Neural progenitor cell (in vitro differentiated cells): ENCODE measurements around the gene SLMAP. TPM values are rescaled to one million over a fixed set of nuclear protein-coding genes. Genes with fewer than 3 reads are reported as not detected.

Experiments used
- DNase-seq: peaks from one replicate; pipeline ENCODE4 v3.0.0-alpha.2; 2016; ENCODE audit warnings: low spot score
- H2AFZ ChIP-seq: fragments of 200-600 bp; sonication (generic); replicated peaks from 2 replicates; pipeline ENCODE4 v1.6.1; 2016; ENCODE audit warnings: antibody characterized with exemption
- H3F3A ChIP-seq: fragments of 200-600 bp; sonication (generic); 2 replicates; pipeline ENCODE4 v1.6.1; 2016; ENCODE audit warnings: antibody characterized with exemption, low read depth
- H3K27ac ChIP-seq: fragments of 200-600 bp; sonication (generic); 2 replicates; pipeline ENCODE4 v1.5.1; 2016; ENCODE audit warnings: mild to moderate bottlenecking
- H3K27me3 ChIP-seq: fragments of 200-600 bp; sonication (generic); 2 replicates; pipeline ENCODE4 v1.6.1; 2016; ENCODE audit warnings: mild to moderate bottlenecking, moderate library complexity
- H3K36me3 ChIP-seq: fragments of 200-600 bp; sonication (generic); 2 replicates; pipeline ENCODE4 v1.5.1; 2016
- H3K4me1 ChIP-seq: fragments of 200-600 bp; sonication (generic); 2 replicates; pipeline ENCODE4 v1.6.1; 2016; ENCODE audit warnings: mixed run types
- H3K4me2 ChIP-seq: fragments of 200-600 bp; sonication (generic); 2 replicates; pipeline ENCODE4 v1.6.1; 2016
- H3K4me3 ChIP-seq: fragments of 200-600 bp; sonication (generic); 2 replicates; pipeline ENCODE4 v1.5.1; 2016
- H3K79me2 ChIP-seq: fragments of 200-600 bp; sonication (generic); 2 replicates; pipeline ENCODE4 v1.6.1; 2016; ENCODE audit warnings: low read depth
- H3K9ac ChIP-seq: fragments of 200-600 bp; sonication (generic); 2 replicates; pipeline ENCODE4 v1.6.1; 2016
- H3K9me3 ChIP-seq: fragments of 200-600 bp; sonication (generic); 2 replicates; pipeline ENCODE4 v1.5.1; 2016; ENCODE audit warnings: low read depth
- H4K20me1 ChIP-seq: fragments of 200-600 bp; sonication (generic); 2 replicates; pipeline ENCODE4 v1.6.1; 2016; ENCODE audit warnings: low read depth
- H3K27ac Mint-ChIP-seq: 3 replicates; pipeline ENCODE4 v1.8.0; 2021; ENCODE audit warnings: mixed read lengths
- H3K27me3 Mint-ChIP-seq: 2 replicates; pipeline ENCODE4 v1.8.0; 2022; ENCODE audit warnings: low read depth, mild to moderate bottlenecking, inconsistent platforms, moderate library complexity, mixed read lengths; ENCODE audit not compliant: insufficient read depth
- H3K36me3 Mint-ChIP-seq: 3 replicates; pipeline ENCODE4 v1.8.0; 2021; ENCODE audit warnings: mixed read lengths
- H3K4me1 Mint-ChIP-seq: 3 replicates; pipeline ENCODE4 v1.8.0; 2021; ENCODE audit warnings: mixed read lengths
- H3K4me3 Mint-ChIP-seq: 3 replicates; pipeline ENCODE4 v1.8.0; 2021; ENCODE audit warnings: mild to moderate bottlenecking, moderate library complexity, mixed read lengths
- H3K9me3 Mint-ChIP-seq: 3 replicates; pipeline ENCODE4 v1.8.0; 2020; ENCODE audit warnings: mixed read lengths
- EZH2 ChIP-seq: fragments of 200-600 bp; sonication (generic); IDR thresholded peaks from 2 replicates; pipeline ENCODE4 v1.6.1; 2017; ENCODE audit warnings: antibody characterized with exemption, mild to moderate bottlenecking, moderate library complexity
- EZH2phosphoT487 ChIP-seq: fragments of 200-600 bp; sonication (generic); IDR thresholded peaks from 2 replicates; pipeline ENCODE4 v1.6.1; 2017; ENCODE audit warnings: antibody characterized with exemption
- total RNA-seq: library from RNA; depleted of rRNA; stranded (reverse); fragments of >200 nt; gene quantifications from 2 replicates; pipeline ENCODE4 v1.2.3, GENCODE V29; 2015; ENCODE audit warnings: low replicate concordance
- TF ChIP-seq, protein P1 (sequence below): fragments of 200-600 bp; sonication (generic); IDR thresholded peaks from 2 replicates; pipeline ENCODE4 v1.5.1; 2017; ENCODE audit warnings: antibody characterized with exemption, mild to moderate bottlenecking

Gene SLMAP
- total RNA-seq, 1 donor from 2014 or later, result 59.4 TPM

DNA sequence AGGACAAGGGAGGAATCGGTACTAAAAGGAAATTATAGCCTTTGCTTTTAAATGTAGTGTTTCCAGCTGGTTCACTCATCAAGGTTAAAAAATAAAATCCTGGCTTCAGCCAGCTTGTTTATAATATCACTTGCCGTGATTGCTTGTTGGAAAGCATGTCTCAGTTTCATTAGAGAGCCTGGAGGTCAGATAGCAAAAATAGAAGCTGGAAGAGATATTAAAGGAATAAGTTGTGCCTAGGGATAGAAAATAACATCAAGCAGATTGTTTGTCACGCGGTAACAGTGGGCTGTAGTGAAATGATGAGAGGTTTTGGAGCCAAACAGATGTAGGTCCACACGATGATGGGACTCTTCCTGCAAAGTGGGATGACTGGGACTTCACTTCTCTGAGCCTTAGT, 17.7 kb upstream of the SLMAP start:
- Histone ChIP-seq H3K27me3 (no peaks in the 10 kb centered on the region), H3K4me2 (no peak overlapping the region), H3K9me3 (no peaks in the 10 kb centered on the region), H3K9ac (no peak overlapping the region), H3K27ac (no peak overlapping the region), H4K20me1 (no peaks in the 10 kb centered on the region), H3K79me2 (no peaks in the 10 kb centered on the region), H3K36me3 (no peaks in the 10 kb centered on the region), H2AFZ (peak overlapping the region; percentile 34), H3K4me3 (no peak overlapping the region), H3K4me1 (no peaks in the 10 kb centered on the region), H3F3A (no peaks in the 10 kb centered on the region)
- TF ChIP-seq EZH2 (no peak), EZH2phosphoT487 (no peak)
- TF ChIP-seq, protein P1, sequence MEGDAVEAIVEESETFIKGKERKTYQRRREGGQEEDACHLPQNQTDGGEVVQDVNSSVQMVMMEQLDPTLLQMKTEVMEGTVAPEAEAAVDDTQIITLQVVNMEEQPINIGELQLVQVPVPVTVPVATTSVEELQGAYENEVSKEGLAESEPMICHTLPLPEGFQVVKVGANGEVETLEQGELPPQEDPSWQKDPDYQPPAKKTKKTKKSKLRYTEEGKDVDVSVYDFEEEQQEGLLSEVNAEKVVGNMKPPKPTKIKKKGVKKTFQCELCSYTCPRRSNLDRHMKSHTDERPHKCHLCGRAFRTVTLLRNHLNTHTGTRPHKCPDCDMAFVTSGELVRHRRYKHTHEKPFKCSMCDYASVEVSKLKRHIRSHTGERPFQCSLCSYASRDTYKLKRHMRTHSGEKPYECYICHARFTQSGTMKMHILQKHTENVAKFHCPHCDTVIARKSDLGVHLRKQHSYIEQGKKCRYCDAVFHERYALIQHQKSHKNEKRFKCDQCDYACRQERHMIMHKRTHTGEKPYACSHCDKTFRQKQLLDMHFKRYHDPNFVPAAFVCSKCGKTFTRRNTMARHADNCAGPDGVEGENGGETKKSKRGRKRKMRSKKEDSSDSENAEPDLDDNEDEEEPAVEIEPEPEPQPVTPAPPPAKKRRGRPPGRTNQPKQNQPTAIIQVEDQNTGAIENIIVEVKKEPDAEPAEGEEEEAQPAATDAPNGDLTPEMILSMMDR, result no peak
- no peak overlapping the region for H3K27ac Mint-ChIP-seq
- peaks cover 6% of the 10 kb centered on the region for H3K4me1 Mint-ChIP-seq
- DNase-seq, result no peak
- no peak overlapping the region for H3K4me3 Mint-ChIP-seq
- no peaks in the 10 kb centered on the region for H3K36me3 Mint-ChIP-seq
- no peaks in the 10 kb centered on the region for H3K9me3 Mint-ChIP-seq
- H3K27me3 Mint-ChIP-seq, result peaks cover 2% of the 10 kb centered on the region

DNA sequence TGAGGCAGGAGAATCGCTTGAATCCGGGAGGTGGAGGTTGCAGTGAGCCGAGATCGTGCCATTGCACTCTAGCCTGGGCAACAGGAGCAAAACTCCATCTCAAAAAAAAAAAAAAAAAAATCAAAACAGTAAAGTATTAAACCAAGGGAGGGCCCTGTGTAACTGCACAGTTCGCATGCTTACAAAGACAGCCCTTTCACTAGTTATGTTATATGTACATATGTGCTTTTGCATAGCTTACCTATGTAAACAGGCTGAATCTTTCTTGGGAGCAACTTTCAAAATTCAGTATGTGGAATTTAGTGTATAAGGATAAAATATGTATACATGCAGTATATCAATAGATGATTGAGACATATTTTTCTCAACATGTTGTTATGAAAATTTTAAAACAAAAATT, 16.1 kb upstream of the SLMAP start:
- H3K4me1 Mint-ChIP-seq, result no peaks in the 10 kb centered on the region
- H3K4me3 ChIP-seq, result no peak overlapping the region
- no peak overlapping the region for H3K27ac Mint-ChIP-seq

DNA sequence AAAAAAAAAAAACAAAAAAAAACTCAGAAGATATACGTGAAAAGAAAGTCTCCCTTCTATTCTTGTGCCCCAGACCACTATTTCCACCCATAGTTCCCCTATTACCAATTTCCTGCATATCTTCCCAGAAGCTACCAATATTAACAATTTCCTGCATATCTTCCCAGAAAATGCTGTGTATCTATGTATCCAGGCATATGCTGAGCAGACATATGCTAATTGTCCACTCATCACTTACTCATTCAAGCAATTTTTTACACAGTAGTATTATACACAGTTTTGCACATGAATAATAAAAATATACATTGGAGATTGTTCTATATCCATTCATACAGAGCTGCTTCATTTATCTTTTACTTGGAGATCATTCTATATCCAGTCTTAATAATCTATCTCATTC, 12.6 kb upstream of the SLMAP start:
- Histone ChIP-seq H3K79me2 (no peaks in the 10 kb centered on the region), H4K20me1 (no peaks in the 10 kb centered on the region), H3K9ac (no peak overlapping the region), H3K4me1 (peaks cover 14% of the 10 kb centered on the region), H2AFZ (no peak overlapping the region), H3K36me3 (no peaks in the 10 kb centered on the region), H3F3A (peaks cover 8% of the 10 kb centered on the region), H3K4me2 (no peak overlapping the region), H3K27ac (no peak overlapping the region), H3K9me3 (no peaks in the 10 kb centered on the region), H3K4me3 (no peak overlapping the region), H3K27me3 (no peaks in the 10 kb centered on the region)
- no peaks in the 10 kb centered on the region for H3K27me3 Mint-ChIP-seq
- no peaks in the 10 kb centered on the region for H3K4me1 Mint-ChIP-seq
- no peaks in the 10 kb centered on the region for H3K9me3 Mint-ChIP-seq
- no peak overlapping the region for H3K27ac Mint-ChIP-seq
- no peaks in the 10 kb centered on the region for H3K36me3 Mint-ChIP-seq
- H3K4me3 Mint-ChIP-seq, result no peak overlapping the region
- no peak for DNase-seq
- TF ChIP-seq, protein P1, result no peak
- TF ChIP-seq EZH2, result no peak
- TF ChIP-seq EZH2phosphoT487, result no peak

More for the DNA sequence above, 16.1 kb upstream of the SLMAP start:
- Mint-ChIP-seq H3K4me3 (no peak overlapping the region), H3K9me3 (no peaks in the 10 kb centered on the region), H3K27me3 (no peaks in the 10 kb centered on the region), H3K36me3 (no peaks in the 10 kb centered on the region)
- TF ChIP-seq EZH2 (no peak), EZH2phosphoT487 (no peak)
- TF ChIP-seq, protein P1, result no peak
- no peak overlapping the region for H2AFZ ChIP-seq
- no peaks in the 10 kb centered on the region for H3K79me2 ChIP-seq
- H3F3A ChIP-seq, result no peaks in the 10 kb centered on the region
- peaks cover under 1% of the 10 kb centered on the region for H3K4me1 ChIP-seq
- H4K20me1 ChIP-seq, result no peaks in the 10 kb centered on the region
- H3K27ac ChIP-seq, result no peak overlapping the region
- no peak overlapping the region for H3K4me2 ChIP-seq
- no peak overlapping the region for H3K9ac ChIP-seq
- DNase-seq, result no peak
- H3K36me3 ChIP-seq, result no peaks in the 10 kb centered on the region
- H3K27me3 ChIP-seq, result no peaks in the 10 kb centered on the region
- no peaks in the 10 kb centered on the region for H3K9me3 ChIP-seq
